HG03135 (cell line): ENCODE measurements around the gene C16orf95.
"Not testable (repeated sequence)": the region's sequence is repeated elsewhere in the genome, so short reads cannot be mapped to it uniquely, and the experiment has no call there.

Experiments used
- ATAC-seq: cut with Tn5 transposase; IDR thresholded peaks from one replicate; pipeline ENCODE4 v1.9.1; 2021; ENCODE audit warnings: mild to moderate bottlenecking, moderate library complexity; ENCODE audit not compliant: unreplicated experiment

Gene C16orf95

DNA sequence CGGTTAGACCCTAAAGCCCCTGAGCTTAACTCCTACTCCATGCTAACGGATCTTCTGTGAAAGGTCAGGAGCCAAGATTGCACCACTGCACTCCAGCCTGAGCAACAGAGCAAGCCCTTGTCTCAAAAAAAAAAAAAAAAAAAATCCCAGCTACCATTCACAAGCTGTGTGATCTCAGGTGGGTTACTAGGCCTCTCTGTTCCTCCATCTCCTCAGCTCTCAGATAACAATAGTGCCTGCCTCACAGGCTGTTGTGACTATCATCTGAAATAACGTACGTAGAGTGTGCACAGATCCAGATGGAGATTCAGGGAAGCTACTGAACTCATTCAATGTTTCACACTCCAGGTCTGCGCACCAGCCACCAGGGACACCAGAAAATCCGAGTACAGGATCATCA is 57.8 kb downstream of the C16orf95 start:
- ATAC-seq: no peak

GRCh38 chr16:87258653-87259052 is 58.5 kb downstream of the C16orf95 start:
- ATAC-seq: not testable (repeated sequence)

GRCh38 chr16:87255866-87256265 is 61.3 kb downstream of the C16orf95 start:
- ATAC-seq: no peak

DNA sequence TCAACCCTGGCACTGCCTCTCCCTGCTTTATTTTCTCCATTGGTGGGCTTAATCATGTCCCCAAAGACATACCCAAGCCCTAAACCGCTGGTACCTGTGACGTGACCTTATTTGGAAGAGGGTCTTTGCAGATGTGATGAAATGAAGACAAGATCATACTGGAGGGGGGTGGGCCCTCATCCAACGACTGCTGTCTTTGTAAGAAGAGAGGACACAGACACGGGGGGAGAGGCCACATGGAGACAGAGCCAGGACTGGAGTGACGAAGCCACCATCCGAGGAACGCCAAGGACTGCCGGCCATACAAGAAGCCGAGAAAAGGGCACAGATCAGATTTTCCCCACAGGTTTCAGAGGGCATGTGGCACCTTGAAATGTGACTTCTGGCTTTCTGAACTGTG is 62.5 kb downstream of the C16orf95 start:
- ATAC-seq: no peak

GRCh38 chr16:87254296-87254695 is 62.9 kb downstream of the C16orf95 start:
- ATAC-seq: no peak

DNA sequence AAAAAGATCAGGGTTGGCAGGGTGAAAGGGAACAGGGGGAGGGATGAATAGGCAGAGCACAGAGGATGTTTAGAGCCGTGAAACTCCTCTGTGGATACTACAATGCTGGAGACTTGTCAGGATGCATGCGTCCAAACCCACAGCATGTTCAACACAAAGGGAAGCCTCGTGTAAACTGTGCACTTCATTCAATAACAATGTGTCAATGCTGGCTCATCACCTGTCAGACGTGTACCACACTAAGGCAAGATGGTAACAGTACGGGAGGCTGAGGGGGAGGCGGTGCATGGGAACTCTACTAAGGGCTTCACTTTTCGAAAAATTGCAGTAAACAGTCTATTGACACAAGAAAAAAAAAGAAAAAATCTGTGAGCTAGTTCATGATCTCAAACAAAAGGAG is 63.7 kb downstream of the C16orf95 start:
- no peak for ATAC-seq
